ENCODE measurements around the gene PRKCE.

Gene PRKCE

DNA sequence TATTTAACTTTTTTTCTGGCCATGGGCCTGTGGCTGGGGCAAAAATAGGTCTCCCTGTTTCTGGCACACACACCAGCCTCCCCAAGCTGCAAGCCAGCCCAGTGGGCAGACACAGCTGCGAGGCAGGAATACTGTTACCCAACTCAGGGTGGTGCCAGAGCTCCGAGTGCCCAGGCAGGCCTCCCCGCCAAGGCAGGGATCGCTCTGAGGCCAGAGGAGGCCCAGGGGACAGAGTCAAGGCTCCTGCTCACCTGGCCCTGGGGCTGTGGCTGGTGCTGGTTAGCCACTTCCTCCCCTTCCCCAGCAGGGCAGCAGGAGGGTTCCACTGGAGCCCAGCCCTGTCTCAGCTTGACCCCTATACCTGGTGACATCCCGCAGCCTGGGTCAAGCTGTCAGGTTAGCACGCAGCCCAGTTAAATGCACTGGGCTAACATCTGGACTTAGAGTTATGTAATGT, 578.7 kb downstream of the PRKCE start:
- Histone ChIP-seq H3K27me3 (ENCODE audit: insufficient read depth, low read length) (no peaks in the 10 kb centered on the region), H3K27ac (ENCODE audit: low read depth, low read length) (peak overlapping the region; percentile 70), H3K4me3 (ENCODE audit: low read length) (no peak overlapping the region), H3K9me3 (ENCODE audit: insufficient read depth, low read depth, low read length) (no peaks in the 10 kb centered on the region), H3K9ac (ENCODE audit: low read depth, low read length) (no peak overlapping the region), H3K4me1 (ENCODE audit: insufficient read depth, low read length) (peaks cover 18% of the 10 kb centered on the region), H3K36me3 (ENCODE audit: insufficient read depth, low read length) (no peaks in the 10 kb centered on the region)
- WGBS: 75% methylated on average over 6 of the region's 6 CpGs

DNA sequence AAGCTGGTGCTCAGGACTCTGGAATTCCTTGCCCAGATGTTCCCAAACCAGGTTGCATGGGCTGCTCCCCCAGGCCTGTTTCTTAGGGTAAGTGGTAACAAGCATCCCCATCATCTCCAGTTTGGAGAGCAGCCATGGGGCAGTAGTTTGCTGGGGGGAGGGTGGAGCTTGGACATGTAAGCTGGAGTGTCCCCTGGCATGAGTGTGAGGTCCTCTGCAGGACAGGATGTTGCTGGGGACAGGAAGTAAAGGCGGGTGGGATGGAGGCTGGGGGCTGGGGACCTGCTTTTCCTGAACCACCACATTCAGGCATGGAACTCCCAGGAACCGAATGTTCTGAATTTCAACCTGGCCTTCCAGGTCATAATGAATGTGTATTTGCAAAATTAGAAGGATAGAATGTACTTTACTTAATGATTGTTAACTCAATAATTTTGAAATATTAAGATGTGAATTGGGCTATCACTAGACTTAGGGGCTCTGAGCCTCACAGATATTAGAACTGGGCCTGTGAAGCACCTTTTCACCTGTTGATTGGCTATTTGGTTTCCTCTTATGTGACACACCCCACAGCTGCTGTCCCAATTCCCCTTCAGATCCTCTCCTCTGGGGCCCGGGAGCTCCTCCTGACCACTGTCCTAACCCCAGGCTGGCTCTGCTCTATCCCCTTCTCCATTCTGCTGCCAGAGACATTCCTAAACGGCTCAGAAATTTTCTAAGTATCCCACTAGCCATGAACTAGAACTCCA, 579.4 kb downstream of the PRKCE start:
- Histone ChIP-seq H3K36me3 (ENCODE audit: insufficient read depth, low read length) (no peaks in the 10 kb centered on the region), H3K9me3 (ENCODE audit: insufficient read depth, low read depth, low read length) (no peaks in the 10 kb centered on the region), H3K4me1 (ENCODE audit: insufficient read depth, low read length) (peaks cover 18% of the 10 kb centered on the region), H3K4me3 (ENCODE audit: low read length) (no peak overlapping the region), H3K27ac (ENCODE audit: low read depth, low read length) (no peak overlapping the region), H3K9ac (ENCODE audit: low read depth, low read length) (no peak overlapping the region), H3K27me3 (ENCODE audit: insufficient read depth, low read length) (no peaks in the 10 kb centered on the region)
- 85% methylated on average over 3 of the region's 4 CpGs for WGBS

DNA sequence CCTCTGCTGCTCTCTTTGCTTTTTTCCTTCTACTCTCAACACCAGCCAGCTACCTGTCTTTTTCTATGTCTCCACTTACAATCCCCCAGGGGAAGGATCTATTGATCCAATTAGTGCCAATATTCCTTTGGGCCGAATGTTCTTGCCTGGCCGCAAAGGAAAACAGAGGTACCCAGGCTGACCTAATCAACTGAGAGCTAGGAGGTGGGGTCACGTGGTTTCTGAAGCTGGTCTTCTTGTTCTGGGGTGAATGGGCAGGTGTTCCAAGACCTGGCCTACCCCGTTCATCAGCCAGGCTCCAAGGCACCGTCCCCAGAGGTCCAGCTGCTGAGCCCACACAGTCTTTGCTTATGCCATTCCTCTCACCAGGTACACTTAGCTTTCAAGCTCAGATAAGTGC, 580.2 kb downstream of the PRKCE start:
- Histone ChIP-seq H3K4me1 (ENCODE audit: insufficient read depth, low read length) (peaks cover 18% of the 10 kb centered on the region), H3K36me3 (ENCODE audit: insufficient read depth, low read length) (no peaks in the 10 kb centered on the region)
- WGBS: 92% methylated on average over 5 of the region's 5 CpGs

DNA sequence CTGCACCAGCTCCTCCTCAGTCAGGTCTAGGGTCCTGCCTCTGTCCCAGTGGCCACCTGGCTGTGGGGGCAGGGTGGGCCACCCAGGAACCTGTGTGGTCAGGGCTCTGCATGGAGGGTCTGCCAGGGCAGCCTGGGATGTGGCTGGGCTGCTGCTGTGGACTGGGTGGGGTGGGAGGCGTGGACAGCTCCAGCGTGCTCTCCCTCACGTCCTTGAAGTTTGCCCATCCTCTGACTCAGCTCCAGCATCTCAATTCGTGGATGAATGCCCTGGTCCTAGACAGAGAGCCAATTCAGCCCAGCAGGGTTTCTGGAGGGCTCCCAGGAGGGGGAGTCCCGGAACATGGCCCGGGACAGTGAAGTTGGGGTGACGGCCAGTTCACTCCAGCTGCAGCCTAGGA, 581.4 kb downstream of the PRKCE start:
- no peaks in the 10 kb centered on the region for H3K36me3 ChIP-seq (ENCODE audit: insufficient read depth, low read length)
- no peaks in the 10 kb centered on the region for H3K9me3 ChIP-seq (ENCODE audit: insufficient read depth, low read depth, low read length)
- no peak overlapping the region for H3K4me3 ChIP-seq (ENCODE audit: low read length)
- H3K27ac ChIP-seq (ENCODE audit: low read depth, low read length): no peak overlapping the region
- no peak overlapping the region for H3K9ac ChIP-seq (ENCODE audit: low read depth, low read length)
- peaks cover 18% of the 10 kb centered on the region for H3K4me1 ChIP-seq (ENCODE audit: insufficient read depth, low read length)
- H3K27me3 ChIP-seq (ENCODE audit: insufficient read depth, low read length): no peaks in the 10 kb centered on the region
- WGBS: 82% methylated on average over 7 of the region's 7 CpGs

More for the DNA sequence above, 580.2 kb downstream of the PRKCE start:
- Histone ChIP-seq H3K9me3 (ENCODE audit: insufficient read depth, low read depth, low read length) (no peaks in the 10 kb centered on the region), H3K27ac (ENCODE audit: low read depth, low read length) (no peak overlapping the region), H3K9ac (ENCODE audit: low read depth, low read length) (no peak overlapping the region), H3K4me3 (ENCODE audit: low read length) (no peak overlapping the region), H3K27me3 (ENCODE audit: insufficient read depth, low read length) (no peaks in the 10 kb centered on the region)

- Histone ChIP-seq H3K36me3 (ENCODE audit: insufficient read depth, low read length) (no peaks in the 10 kb centered on the region), H3K9ac (ENCODE audit: low read depth, low read length) (no peak overlapping the region), H3K9me3 (ENCODE audit: insufficient read depth, low read depth, low read length) (no peaks in the 10 kb centered on the region), H3K27ac (ENCODE audit: low read depth, low read length) (no peak overlapping the region), H3K4me3 (ENCODE audit: low read length) (no peak overlapping the region), H3K27me3 (ENCODE audit: insufficient read depth, low read length) (no peaks in the 10 kb centered on the region), H3K4me1 (ENCODE audit: insufficient read depth, low read length) (no peaks in the 10 kb centered on the region)
- 75% methylated on average over 4 of the region's 4 CpGs for WGBS
These were observed 584.8 kb downstream of the PRKCE start for GRCh38 chr2:46236006-46236875.

DNA sequence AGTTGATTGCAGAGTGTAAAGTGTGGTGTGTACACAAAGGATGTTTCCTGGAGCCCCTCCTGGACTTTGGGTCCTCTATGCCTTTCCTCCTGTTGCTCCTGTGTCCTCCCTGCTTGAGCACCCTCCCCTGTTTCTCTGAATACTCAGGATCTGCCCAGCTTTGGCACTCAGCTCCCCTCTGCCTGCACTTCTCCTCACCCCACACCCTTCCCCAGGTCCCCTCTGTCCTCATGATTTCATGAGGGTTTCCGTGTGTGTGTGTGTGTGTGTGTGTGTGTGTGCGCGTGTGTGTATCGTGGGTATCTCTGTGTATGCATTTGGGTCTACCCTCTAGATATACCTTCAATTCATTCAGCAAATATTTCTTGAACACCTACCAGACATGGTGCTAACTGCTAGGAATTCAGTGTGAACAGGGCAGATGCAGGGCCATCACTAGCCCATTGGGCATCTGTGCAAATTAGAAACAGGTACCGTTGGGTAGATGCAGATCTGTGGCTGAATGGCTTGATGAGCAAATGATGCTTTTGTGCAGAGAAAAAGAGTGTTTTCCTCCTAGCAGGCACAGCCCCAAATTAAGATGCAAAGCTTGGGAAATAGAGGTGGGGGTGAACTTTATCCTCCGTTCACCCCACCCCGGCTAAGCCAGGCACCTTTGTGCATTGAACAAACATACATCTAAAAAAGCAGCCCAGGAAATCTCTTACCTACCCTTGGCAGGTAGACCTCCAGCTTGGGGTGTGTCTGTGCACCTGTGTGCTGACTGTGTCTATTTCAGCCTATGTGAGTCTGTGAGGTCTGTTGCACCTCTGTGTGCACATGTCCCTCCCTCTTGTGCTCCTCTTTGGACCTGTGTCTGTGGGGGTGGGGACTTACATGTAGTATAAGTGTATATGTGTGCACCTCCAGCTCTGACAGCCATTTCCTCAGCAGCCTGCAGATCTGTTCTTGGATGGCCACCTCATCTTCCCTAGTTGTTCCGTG, 585.7 kb downstream of the PRKCE start:
- WGBS: 77% methylated on average over 4 of the region's 8 CpGs
- no peaks in the 10 kb centered on the region for H3K27me3 ChIP-seq (ENCODE audit: insufficient read depth, low read length)
- H3K4me3 ChIP-seq (ENCODE audit: low read length): no peak overlapping the region
- H3K4me1 ChIP-seq (ENCODE audit: insufficient read depth, low read length): no peaks in the 10 kb centered on the region
- H3K27ac ChIP-seq (ENCODE audit: low read depth, low read length): no peak overlapping the region
- H3K9ac ChIP-seq (ENCODE audit: low read depth, low read length): no peak overlapping the region
- H3K36me3 ChIP-seq (ENCODE audit: insufficient read depth, low read length): no peaks in the 10 kb centered on the region
- H3K9me3 ChIP-seq (ENCODE audit: insufficient read depth, low read depth, low read length): no peaks in the 10 kb centered on the region

Data from HUES64 (cell line).